Esophagus squamous epithelium (tissue), 4 donors: ENCODE results near the gene TPM4.

Experiments used
- CTCF ChIP-seq, 6 experiments: fragments of 450-650 bp in 4 of 6; fragments of 200-600 bp in 2 of 6; sonication (generic) in 2 of 6; IDR thresholded peaks; one replicate each; pipeline ENCODE4 v1.5.1; 2016 to 2019; ENCODE audit warnings: antibody characterized with exemption in 6 of 6, mild to moderate bottlenecking in 4 of 6, moderate library complexity in 4 of 6
- POLR2A ChIP-seq, 4 donors: fragments of 450-650 bp; IDR thresholded peaks; one replicate each; pipeline ENCODE4 v1.6.1; 2017; ENCODE audit warnings: antibody characterized with exemption in 4 of 4, mild to moderate bottlenecking in 4 of 4, moderate library complexity in 3 of 4

DNA sequence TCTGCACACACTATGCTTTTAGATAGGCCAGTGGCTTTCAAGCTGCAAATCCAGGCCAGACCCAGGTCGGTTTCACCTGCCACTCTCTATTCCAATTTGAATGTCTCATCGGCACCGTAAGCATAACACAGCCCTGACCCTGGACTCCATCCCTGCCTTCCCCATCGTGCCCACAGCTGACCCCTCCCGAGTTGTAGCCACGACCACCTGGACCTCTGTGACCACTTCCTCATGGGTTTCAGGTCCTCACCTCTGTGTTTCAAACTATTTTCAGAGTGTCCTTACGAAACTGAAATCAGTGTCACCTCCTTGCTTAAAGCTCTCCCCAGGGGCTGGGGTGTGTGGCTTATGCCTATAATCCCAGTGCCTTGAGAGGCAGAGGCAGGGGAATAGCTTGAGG is 58.2 kb downstream of the TPM4 start:
- TF ChIP-seq CTCF (IDR thresholded peaks at IDR 0.05) (no peak), POLR2A (IDR thresholded peaks at IDR 0.05) (no peak)
